ENCODE data around the gene NUP54. TPM values are rescaled to one million over a fixed set of nuclear protein-coding genes. Genes with fewer than 3 reads are reported as not detected.

Gene NUP54
- total RNA-seq, 3 donors from 2014 or later: 57.8 to 59.7 (median 59.3) TPM

GRCh38 chr4:76116821-76117220, 31.4 kb downstream of the NUP54 start:
- no peak for DNase-seq
- ATAC-seq: no peak
- Mint-ChIP-seq H3K4me3 (no peak overlapping the region), H3K27me3 (ENCODE audit: low read depth) (no peaks in the 10 kb centered on the region), H3K4me1 (ENCODE audit: low read depth) (no peaks in the 10 kb centered on the region), H3K9me3 (no peaks in the 10 kb centered on the region), H3K36me3 (ENCODE audit: insufficient read depth) (peaks cover 48% of the 10 kb centered on the region)

DNA sequence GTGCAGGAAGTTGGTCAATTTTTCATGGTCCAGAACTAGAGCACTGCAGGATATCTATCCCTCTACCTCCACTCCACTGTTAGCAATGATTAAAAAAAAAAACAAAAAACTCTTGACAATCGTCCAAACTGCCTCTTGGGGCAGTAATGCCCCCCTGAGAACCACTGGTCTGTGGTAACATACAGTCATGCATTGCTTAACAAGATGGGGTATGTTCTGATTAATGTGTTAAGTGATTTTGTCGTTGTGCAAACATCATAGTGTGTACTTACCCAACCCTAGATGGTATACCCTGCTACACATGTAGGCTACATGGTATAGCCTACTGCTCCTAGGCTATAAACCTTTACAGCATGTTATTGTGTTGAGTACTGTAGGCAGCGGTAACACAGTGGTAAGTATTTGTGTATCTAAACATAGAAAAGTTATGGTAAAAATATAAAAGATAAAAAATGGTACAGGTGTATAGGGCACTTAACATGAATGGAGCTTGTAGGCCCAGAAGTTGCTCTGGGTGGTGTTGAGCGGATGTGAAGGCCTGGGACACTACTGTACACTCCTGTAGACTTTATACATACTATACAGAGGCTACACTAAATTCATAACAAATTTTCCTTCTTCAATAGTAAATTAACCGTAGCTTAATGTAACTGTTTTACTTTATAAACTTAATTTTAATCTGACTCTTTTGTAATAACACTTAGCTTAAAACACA, 39.6 kb downstream of the NUP54 start:
- Mint-ChIP-seq H3K4me3 (no peak overlapping the region), H3K9me3 (no peaks in the 10 kb centered on the region), H3K27me3 (ENCODE audit: low read depth) (no peaks in the 10 kb centered on the region), H3K4me1 (ENCODE audit: low read depth) (no peaks in the 10 kb centered on the region), H3K36me3 (ENCODE audit: insufficient read depth) (peaks cover 5% of the 10 kb centered on the region)
- DNase-seq (no peak), ATAC-seq (no peak)

- Mint-ChIP-seq H3K9me3 (no peaks in the 10 kb centered on the region), H3K4me1 (ENCODE audit: low read depth) (no peaks in the 10 kb centered on the region), H3K4me3 (no peak overlapping the region), H3K36me3 (ENCODE audit: insufficient read depth) (no peaks in the 10 kb centered on the region), H3K27me3 (ENCODE audit: low read depth) (no peaks in the 10 kb centered on the region)
- no peak for DNase-seq
- ATAC-seq: no peak
Observed at GRCh38 chr4:76106442-76106841, 41.8 kb downstream of the NUP54 start.

- H3K36me3 Mint-ChIP-seq (ENCODE audit: insufficient read depth): no peaks in the 10 kb centered on the region
- no peak for DNase-seq
- H3K4me1 Mint-ChIP-seq (ENCODE audit: low read depth): no peaks in the 10 kb centered on the region
- H3K27me3 Mint-ChIP-seq (ENCODE audit: low read depth): no peaks in the 10 kb centered on the region
- no peaks in the 10 kb centered on the region for H3K9me3 Mint-ChIP-seq
- no peak overlapping the region for H3K4me3 Mint-ChIP-seq
- no peak for ATAC-seq
Observed at GRCh38 chr4:76105652-76106051, 42.5 kb downstream of the NUP54 start.

GRCh38 chr4:76096076-76096475, 52.1 kb downstream of the NUP54 start:
- DNase-seq: no peak
- H3K36me3 Mint-ChIP-seq (ENCODE audit: insufficient read depth): no peaks in the 10 kb centered on the region
- H3K27me3 Mint-ChIP-seq (ENCODE audit: low read depth): peaks cover 4% of the 10 kb centered on the region
- H3K4me1 Mint-ChIP-seq (ENCODE audit: low read depth): no peaks in the 10 kb centered on the region
- ATAC-seq: no peak
- no peak overlapping the region for H3K4me3 Mint-ChIP-seq
- no peaks in the 10 kb centered on the region for H3K9me3 Mint-ChIP-seq

DNA sequence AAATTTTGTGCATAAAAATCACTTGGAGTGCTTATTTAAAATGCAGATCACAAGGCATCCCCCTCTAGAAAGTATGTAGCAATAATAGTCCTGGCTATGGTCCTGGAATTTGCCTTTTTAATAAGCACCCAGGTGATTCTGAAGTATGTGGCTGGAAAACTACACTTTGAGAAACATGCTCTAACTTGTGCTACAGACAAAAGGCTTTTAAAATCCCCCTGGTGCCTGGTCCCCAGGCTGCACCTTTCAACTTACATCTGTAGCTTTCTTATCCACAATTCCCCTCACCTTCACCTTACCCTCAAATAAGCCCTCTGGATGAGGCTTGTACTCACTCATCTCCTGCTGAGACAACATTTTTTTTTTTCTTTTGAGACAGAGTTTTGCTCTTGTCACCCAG, 52.6 kb downstream of the NUP54 start:
- ATAC-seq (no peak), DNase-seq (no peak)
- no peak overlapping the region for H3K4me3 Mint-ChIP-seq
- peaks cover 1% of the 10 kb centered on the region for H3K4me1 Mint-ChIP-seq (ENCODE audit: low read depth)
- no peaks in the 10 kb centered on the region for H3K36me3 Mint-ChIP-seq (ENCODE audit: insufficient read depth)
- H3K27me3 Mint-ChIP-seq (ENCODE audit: low read depth): peaks cover 4% of the 10 kb centered on the region
- H3K9me3 Mint-ChIP-seq: no peaks in the 10 kb centered on the region

GRCh38 chr4:76091052-76091451, 57.1 kb downstream of the NUP54 start:
- Mint-ChIP-seq H3K4me3 (no peak overlapping the region), H3K36me3 (ENCODE audit: insufficient read depth) (no peaks in the 10 kb centered on the region), H3K9me3 (no peaks in the 10 kb centered on the region), H3K27me3 (ENCODE audit: low read depth) (peaks cover 5% of the 10 kb centered on the region), H3K4me1 (ENCODE audit: low read depth) (peaks cover 5% of the 10 kb centered on the region)
- no peak for DNase-seq
- no peak for ATAC-seq

- DNase-seq (no peak), ATAC-seq (peak in 1 of 2 donors; percentile 34)
- H3K4me3 Mint-ChIP-seq: no peak overlapping the region
- no peaks in the 10 kb centered on the region for H3K9me3 Mint-ChIP-seq
- peaks cover 5% of the 10 kb centered on the region for H3K27me3 Mint-ChIP-seq (ENCODE audit: low read depth)
- peaks cover 5% of the 10 kb centered on the region for H3K4me1 Mint-ChIP-seq (ENCODE audit: low read depth)
- H3K36me3 Mint-ChIP-seq (ENCODE audit: insufficient read depth): no peaks in the 10 kb centered on the region
Observed at GRCh38 chr4:76090241-76090691, 57.9 kb downstream of the NUP54 start.

- no peak overlapping the region for H3K4me3 Mint-ChIP-seq
- H3K9me3 Mint-ChIP-seq: no peaks in the 10 kb centered on the region
- peaks cover 5% of the 10 kb centered on the region for H3K27me3 Mint-ChIP-seq (ENCODE audit: low read depth)
- H3K36me3 Mint-ChIP-seq (ENCODE audit: insufficient read depth): no peaks in the 10 kb centered on the region
- peaks cover 5% of the 10 kb centered on the region for H3K4me1 Mint-ChIP-seq (ENCODE audit: low read depth)
- DNase-seq: no peak
- ATAC-seq: no peak
Observed at GRCh38 chr4:76088719-76089118, 59.5 kb downstream of the NUP54 start.

DNA sequence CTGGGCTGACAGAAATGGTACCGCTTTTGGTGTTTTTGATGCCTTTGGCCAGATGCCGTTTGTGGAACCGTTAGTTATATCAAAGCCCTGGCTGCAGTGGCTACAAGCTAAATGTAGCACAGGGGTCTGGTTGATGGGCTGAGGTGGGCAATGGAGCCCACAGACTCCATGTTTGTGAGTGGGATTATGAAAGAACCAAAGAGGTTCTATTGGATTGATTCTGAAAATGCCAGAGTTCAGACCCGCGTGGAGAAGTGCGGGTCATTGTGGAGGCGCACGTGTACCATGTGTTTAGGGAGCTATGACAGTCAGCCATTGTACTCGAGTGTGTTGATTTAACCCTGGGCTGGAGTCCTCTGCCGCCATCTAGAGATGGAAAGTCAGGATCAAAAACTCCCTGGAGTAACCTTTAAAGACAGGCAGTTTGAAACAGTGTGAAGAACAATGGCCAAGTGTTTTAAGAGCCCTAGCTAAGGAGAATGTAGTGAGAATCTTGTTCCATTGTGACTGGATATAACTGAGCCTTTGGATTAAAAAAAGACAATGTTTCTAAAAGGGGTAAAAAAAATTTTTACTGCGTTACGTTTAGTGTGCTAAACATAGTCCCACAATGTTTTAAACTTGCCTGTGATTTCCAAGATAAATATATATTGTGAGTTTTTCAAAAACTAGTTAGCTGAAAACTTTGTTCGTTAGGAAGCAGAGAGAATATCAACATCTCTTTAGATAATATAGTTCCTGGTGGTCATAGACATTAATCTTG, 61.0 kb downstream of the NUP54 start:
- ATAC-seq: no peak
- no peaks in the 10 kb centered on the region for H3K9me3 Mint-ChIP-seq
- H3K36me3 Mint-ChIP-seq (ENCODE audit: insufficient read depth): no peaks in the 10 kb centered on the region
- peaks cover 5% of the 10 kb centered on the region for H3K4me1 Mint-ChIP-seq (ENCODE audit: low read depth)
- no peak for DNase-seq
- peaks cover 5% of the 10 kb centered on the region for H3K27me3 Mint-ChIP-seq (ENCODE audit: low read depth)
- H3K4me3 Mint-ChIP-seq: no peak overlapping the region

DNA sequence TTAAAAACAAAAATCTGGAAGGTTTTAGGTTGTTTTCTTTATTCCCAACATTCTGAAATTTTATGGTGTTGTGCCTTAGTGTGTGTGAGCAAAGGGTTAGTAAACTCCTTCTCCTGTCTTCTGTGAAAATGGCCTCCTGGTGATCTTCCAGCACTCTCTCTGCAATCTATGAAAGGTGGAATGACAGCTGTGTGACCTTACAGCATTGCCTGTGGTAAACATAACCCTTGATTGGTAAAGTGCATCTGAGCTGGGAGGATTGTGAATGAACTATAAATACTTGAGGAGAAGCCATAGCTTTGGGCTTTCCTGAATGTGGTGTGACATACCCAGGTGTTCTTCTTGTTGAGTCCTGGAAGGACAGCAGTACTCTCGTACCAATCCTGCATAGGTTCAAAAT, 63.7 kb downstream of the NUP54 start:
- ATAC-seq (no peak), DNase-seq (no peak)
- H3K4me1 Mint-ChIP-seq (ENCODE audit: low read depth): no peaks in the 10 kb centered on the region
- no peak overlapping the region for H3K4me3 Mint-ChIP-seq
- H3K36me3 Mint-ChIP-seq (ENCODE audit: insufficient read depth): no peaks in the 10 kb centered on the region
- H3K9me3 Mint-ChIP-seq: no peaks in the 10 kb centered on the region
- peaks cover 5% of the 10 kb centered on the region for H3K27me3 Mint-ChIP-seq (ENCODE audit: low read depth)

DNA sequence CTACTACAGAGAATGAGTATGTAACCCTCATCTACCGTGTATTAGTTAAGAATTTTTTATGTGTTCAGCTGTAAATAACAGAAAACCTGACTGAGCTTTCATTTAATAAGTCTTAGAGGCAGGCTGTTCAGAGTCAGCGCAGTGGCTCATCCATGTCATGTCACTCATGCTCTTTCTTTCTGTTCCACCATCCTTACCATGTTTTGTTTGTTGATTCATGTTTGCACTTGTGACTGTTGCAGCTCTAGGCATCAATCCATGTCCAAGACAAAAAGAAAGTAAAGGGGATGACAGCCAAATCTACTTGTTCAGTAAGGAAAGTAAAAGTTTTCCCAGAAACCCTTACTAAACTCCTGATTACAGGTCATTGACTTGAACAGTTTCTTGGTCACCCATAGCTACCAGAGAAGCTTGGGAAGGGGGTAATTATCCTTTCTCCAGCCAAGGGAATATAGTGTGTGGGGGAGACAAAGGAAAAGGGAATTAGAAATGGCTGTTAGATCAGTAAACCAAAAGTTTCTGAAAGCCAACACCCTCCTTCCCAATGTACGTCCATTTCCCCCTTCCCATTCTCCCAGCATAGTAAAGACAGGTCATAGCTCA, 64.7 kb downstream of the NUP54 start:
- no peak overlapping the region for H3K4me3 Mint-ChIP-seq
- ATAC-seq: no peak

DNA sequence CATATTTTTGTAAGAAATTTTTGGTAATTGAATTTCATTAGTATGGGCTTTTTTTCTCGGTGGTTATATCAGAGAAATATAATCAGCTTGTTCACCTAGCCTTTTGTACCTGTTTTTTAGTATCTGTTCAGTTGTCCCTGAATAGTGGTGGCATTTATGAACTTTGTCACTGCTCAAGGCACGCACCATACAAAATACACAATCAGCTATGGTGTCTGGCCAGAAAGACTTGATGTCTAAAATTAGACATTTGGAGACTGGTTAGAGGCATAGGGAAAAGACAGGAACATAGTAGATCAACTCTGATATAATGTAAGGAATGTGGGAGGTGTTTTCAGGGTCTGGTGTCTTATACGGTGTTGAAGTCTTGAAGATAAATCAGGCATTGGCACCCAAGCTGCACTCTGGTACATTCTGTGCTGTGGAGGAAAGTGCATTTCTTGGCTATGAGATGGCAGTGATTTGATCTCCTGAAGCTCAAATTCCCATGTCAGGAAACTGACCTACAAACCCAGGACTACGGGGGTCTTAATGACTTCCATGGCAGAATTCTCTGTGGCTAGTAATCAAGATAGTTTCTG, 70.1 kb downstream of the NUP54 start:
- Mint-ChIP-seq H3K9me3 (no peaks in the 10 kb centered on the region), H3K27me3 (ENCODE audit: low read depth) (peaks cover 9% of the 10 kb centered on the region), H3K4me3 (no peak overlapping the region), H3K36me3 (ENCODE audit: insufficient read depth) (no peaks in the 10 kb centered on the region), H3K4me1 (ENCODE audit: low read depth) (no peaks in the 10 kb centered on the region)
- DNase-seq: no peak
- no peak for ATAC-seq

More for the DNA sequence above, 64.7 kb downstream of the NUP54 start:
- no peaks in the 10 kb centered on the region for H3K36me3 Mint-ChIP-seq (ENCODE audit: insufficient read depth)
- no peaks in the 10 kb centered on the region for H3K9me3 Mint-ChIP-seq
- peaks cover 13% of the 10 kb centered on the region for H3K27me3 Mint-ChIP-seq (ENCODE audit: low read depth)
- H3K4me1 Mint-ChIP-seq (ENCODE audit: low read depth): no peaks in the 10 kb centered on the region
- no peak for DNase-seq

DNA sequence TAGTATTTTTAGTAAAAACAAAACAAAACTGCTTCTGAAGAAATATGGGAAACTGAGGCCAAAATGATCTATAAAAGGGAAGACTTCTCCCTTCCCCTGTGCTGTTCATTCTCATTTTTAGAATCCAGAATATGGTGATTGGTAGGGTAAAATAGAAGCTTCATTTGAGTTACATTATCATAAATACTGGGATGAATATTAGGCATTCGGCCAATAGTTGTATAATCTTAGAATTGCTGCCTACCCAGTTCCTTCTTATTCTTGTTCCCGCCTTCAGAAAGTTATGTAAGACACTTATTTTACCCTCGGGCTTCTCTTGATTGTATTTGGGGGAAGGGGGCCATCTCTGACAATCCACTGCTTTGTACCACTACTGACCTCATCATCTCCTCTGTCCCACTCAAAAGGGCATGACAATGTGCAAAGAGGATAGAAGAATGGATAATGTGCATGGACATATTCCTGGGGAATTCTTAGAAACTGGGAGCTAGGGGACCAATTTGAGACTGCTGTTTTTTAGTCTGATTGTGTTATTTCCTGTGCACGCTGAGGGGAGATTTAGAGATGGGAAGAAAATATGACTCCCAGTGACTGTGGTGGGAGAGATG, 73.1 kb downstream of the NUP54 start:
- Mint-ChIP-seq H3K36me3 (ENCODE audit: insufficient read depth) (no peaks in the 10 kb centered on the region), H3K27me3 (ENCODE audit: low read depth) (peaks cover 9% of the 10 kb centered on the region), H3K4me1 (ENCODE audit: low read depth) (no peaks in the 10 kb centered on the region), H3K9me3 (no peaks in the 10 kb centered on the region), H3K4me3 (no peak overlapping the region)
- DNase-seq (no peak), ATAC-seq (no peak)

Measured in activated T-cell treated with anti-CD3 and anti-CD28 coated beads, Interleukin-2, amount 50 U/mL, for 4 hours (primary cell).